MM.1S (cell line): ENCODE data around the gene ZMYM5.

Experiments used
- EZH2 ChIP-seq: fragments of 300-600 bp; sonication (generic); optimal IDR thresholded peaks from 2 replicates; pipeline ENCODE3; 2017; ENCODE audit warnings: low read depth, mild to moderate bottlenecking, antibody characterized with exemption, low read length, mixed read lengths
- EZH2phosphoT487 ChIP-seq: fragments of 300-600 bp; sonication (generic); IDR thresholded peaks from 2 replicates; pipeline ENCODE4 v1.6.1; 2018; ENCODE audit warnings: antibody characterized with exemption, low read length
- TF ChIP-seq, protein P1 (sequence below): fragments of 300-600 bp; sonication (generic); IDR thresholded peaks from 2 replicates; pipeline ENCODE4 v1.5.1; 2016; ENCODE audit warnings: antibody characterized with exemption, low read length, mixed read lengths

DNA sequence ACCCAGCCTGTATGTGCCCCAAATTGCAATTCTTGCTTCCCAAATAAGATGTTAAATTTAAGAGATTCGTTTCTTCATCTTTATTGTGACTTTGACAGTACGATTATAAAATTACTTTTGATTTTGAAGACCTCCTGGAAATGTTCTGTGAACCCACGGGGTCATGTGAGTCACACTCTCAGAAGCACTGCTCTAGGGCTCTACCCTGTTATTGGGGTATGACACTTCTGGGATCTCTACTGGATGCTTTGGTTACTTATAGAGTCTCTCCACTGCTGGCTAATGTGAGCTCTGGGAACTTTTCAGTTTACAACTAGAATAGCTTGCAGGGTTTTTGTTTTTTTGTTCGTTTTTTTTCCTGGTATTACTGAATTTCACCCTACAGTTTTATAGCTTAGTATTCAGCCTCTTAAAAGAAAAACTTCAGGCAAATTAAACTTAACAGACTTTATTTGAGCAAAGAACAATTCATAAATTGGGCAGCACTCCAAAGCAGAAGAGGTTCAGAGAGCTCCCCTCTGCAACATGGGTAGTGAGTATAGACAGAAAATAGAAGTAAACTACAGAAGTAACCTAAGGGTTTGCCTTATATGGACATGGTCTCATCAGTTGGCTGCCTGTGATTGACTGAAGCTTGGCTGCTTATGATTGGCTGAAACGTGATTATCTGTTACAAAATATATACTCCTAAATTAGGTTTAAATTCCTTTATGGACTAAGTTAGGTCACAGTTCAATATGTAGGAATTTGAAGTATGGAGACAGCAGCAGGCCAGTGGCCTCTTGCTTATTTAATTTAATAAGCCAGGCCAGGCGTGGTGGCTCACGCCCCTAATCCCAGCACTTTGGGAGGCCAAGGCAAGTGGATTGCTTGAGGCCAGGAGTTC lies 52.2 kb downstream of the ZMYM5 start:
- TF ChIP-seq, protein P1, sequence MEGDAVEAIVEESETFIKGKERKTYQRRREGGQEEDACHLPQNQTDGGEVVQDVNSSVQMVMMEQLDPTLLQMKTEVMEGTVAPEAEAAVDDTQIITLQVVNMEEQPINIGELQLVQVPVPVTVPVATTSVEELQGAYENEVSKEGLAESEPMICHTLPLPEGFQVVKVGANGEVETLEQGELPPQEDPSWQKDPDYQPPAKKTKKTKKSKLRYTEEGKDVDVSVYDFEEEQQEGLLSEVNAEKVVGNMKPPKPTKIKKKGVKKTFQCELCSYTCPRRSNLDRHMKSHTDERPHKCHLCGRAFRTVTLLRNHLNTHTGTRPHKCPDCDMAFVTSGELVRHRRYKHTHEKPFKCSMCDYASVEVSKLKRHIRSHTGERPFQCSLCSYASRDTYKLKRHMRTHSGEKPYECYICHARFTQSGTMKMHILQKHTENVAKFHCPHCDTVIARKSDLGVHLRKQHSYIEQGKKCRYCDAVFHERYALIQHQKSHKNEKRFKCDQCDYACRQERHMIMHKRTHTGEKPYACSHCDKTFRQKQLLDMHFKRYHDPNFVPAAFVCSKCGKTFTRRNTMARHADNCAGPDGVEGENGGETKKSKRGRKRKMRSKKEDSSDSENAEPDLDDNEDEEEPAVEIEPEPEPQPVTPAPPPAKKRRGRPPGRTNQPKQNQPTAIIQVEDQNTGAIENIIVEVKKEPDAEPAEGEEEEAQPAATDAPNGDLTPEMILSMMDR = no peak
- TF ChIP-seq EZH2phosphoT487 (no peak), EZH2 (no peak)
